HepG2 (cell line): ENCODE results near the gene FAM169A. TPM values are rescaled to one million over a fixed set of nuclear protein-coding genes. Genes with fewer than 3 reads are reported as not detected.

Experiments
- polyA plus RNA-seq, 8 experiments: library from polyadenylated mRNA; depleted of rRNA in 3 of 8; stranded (reverse) in 7 of 8; unstranded in 1 of 8; fragments of >200 nt; fragmentation: Illumina TruSeq in 4 of 8; extraction: Trizol in 4 of 8; gene quantifications; 2 replicates each; pipeline versions ENCODE4 v1.2.1 to v1.2.3, GENCODE V29; 2011 to 2016; ENCODE audit warnings: low read depth in 4 of 8, missing spikeins in 1 of 8, mixed read lengths in 1 of 8; ENCODE audit not compliant: insufficient read depth in 1 of 8
- small RNA-seq, 3 experiments: library from RNA; depleted of rRNA; stranded (forward); fragments of <200 nt; gene quantifications; one replicate each; pipeline ENCODE3, GENCODE V24; 2012; ENCODE audit warnings: low read depth in 2 of 3, low replicate concordance in 1 of 3; ENCODE audit not compliant: insufficient read length in 3 of 3, insufficient read depth in 2 of 3
- total RNA-seq, 5 experiments: library from RNA; depleted of rRNA; stranded (reverse); fragments of >200 nt; fragmentation: Illumina TruSeq; extraction: Trizol; gene quantifications; 2 replicates each; pipeline ENCODE4 v1.2.3, GENCODE V29; 2016; ENCODE audit warnings: low read depth in 1 of 5

FAM169A gene
- total and polyA plus RNA-seq, 2 of the 13 experiments (the other 11 are each of a cell fraction or from before 2014, with no cell fraction given) = 21.1 to 110 TPM

Small RNAs within 50 kb of the gene (small RNA-seq; reads per million reads assigned to genes)
- gene RF00561 = 0 reads per million in 3 experiments

Other genes starting within 250 kb of the FAM169A start
- 63.8 and 69.9 TPM in 2 replicates for gene ENC1, start 225.7 kb downstream of the FAM169A start, total RNA-seq (2016; rRNA removed; fragmentation: Illumina TruSeq; extraction: Trizol)
- gene ENC1, start 225.7 kb downstream of the FAM169A start, polyA plus RNA-seq (2011; rRNA removed) = 61.6 and 64.4 TPM in 2 replicates
- gene HEXB, start 181.2 kb downstream of the FAM169A start, total RNA-seq (2016; rRNA removed; fragmentation: Illumina TruSeq; extraction: Trizol) = 43.7 and 100 TPM in 2 replicates
- 83.0 and 104 TPM in 2 replicates for gene HEXB, start 181.2 kb downstream of the FAM169A start, polyA plus RNA-seq (2011; rRNA removed)
- gene GFM2, start 99.3 kb downstream of the FAM169A start, total RNA-seq (2016; rRNA removed; fragmentation: Illumina TruSeq; extraction: Trizol) = 41.6 and 49.1 TPM in 2 replicates
- gene GFM2, start 99.3 kb downstream of the FAM169A start, polyA plus RNA-seq (2011; rRNA removed) = 20.4 and 22.0 TPM in 2 replicates
- 101 and 157 TPM in 2 replicates for gene NSA2, start 99.1 kb downstream of the FAM169A start, total RNA-seq (2016; rRNA removed; fragmentation: Illumina TruSeq; extraction: Trizol)
- gene NSA2, start 99.1 kb downstream of the FAM169A start, polyA plus RNA-seq (2011; rRNA removed) = 29.1 and 33.0 TPM in 2 replicates
- 0.22 and 0.27 TPM in 2 replicates for gene GCNT4, start 186.2 kb upstream of the FAM169A start, total RNA-seq (2016; rRNA removed; fragmentation: Illumina TruSeq; extraction: Trizol)
- gene GCNT4, start 186.2 kb upstream of the FAM169A start, polyA plus RNA-seq (2011; rRNA removed) = 0.26 and 0.38 TPM in 2 replicates